NCI-H345 treated with DMSO at 0.1 percent for 48 hours (cell line): ENCODE measurements around the gene OR6C75.
"Not testable (repeated sequence)": the region's sequence is repeated elsewhere in the genome, so short reads cannot be mapped to it uniquely, and the experiment has no call there.

Experiments
- DNase-seq: peaks from one replicate; lab custom pipeline; 2025; ENCODE audit not compliant: unreplicated experiment; lab: John Stamatoyannopoulos, UW

Gene OR6C75

GRCh38 chr12:55362675-55363074 is at the start of gene OR6C75:
OR6C75 (plus strand) TSS chr12:55362975; CDS start chr12:55365111, 2,136 bp downstream.
- no peak for DNase-seq

GRCh38 chr12:55314043-55314442 is 48.7 kb upstream of the OR6C75 start, which contains the start of gene OR6C1:
OR6C1 (plus strand) TSS chr12:55314343; CDS start chr12:55320600, 6,257 bp downstream.
- no peak for DNase-seq

GRCh38 chr12:55320201-55320600 is 42.6 kb upstream of the OR6C75 start:
- DNase-seq: no peak

- not testable (repeated sequence) for DNase-seq
Measured at GRCh38 chr12:55325801-55326200, 37.0 kb upstream of the OR6C75 start.

GRCh38 chr12:55330446-55330845 is 32.3 kb upstream of the OR6C75 start, which contains the start of gene OR6C3:
OR6C3 (plus strand) TSS chr12:55330746; CDS start chr12:55331701, 955 bp downstream.
- no peak for DNase-seq

GRCh38 chr12:55336002-55336401 is 26.8 kb upstream of the OR6C75 start:
- no peak for DNase-seq

- not testable (repeated sequence) for DNase-seq
Measured at GRCh38 chr12:55355338-55355737, 7.4 kb upstream of the OR6C75 start.

GRCh38 chr12:55365086-55365485 is 2.3 kb downstream of the OR6C75 start:
- no peak for DNase-seq

GRCh38 chr12:55372521-55372920 is 9.7 kb downstream of the OR6C75 start:
- no peak for DNase-seq

- DNase-seq: no peak
Measured at GRCh38 chr12:55385891-55386290, 23.1 kb downstream of the OR6C75 start.

- DNase-seq: no peak
Measured at GRCh38 chr12:55392032-55392795, 29.4 kb downstream of the OR6C75 start.

GRCh38 chr12:55396326-55396725 is 33.6 kb downstream of the OR6C75 start:
- no peak for DNase-seq

- no peak for DNase-seq
Measured at GRCh38 chr12:55400229-55400628, 37.5 kb downstream of the OR6C75 start, which contains the start of gene OR6C65. OR6C65 (plus strand) TSS chr12:55400529; CDS start chr12:55400529, 0 bp downstream.

GRCh38 chr12:55407866-55408265 is 45.1 kb downstream of the OR6C75 start:
- no peak for DNase-seq

GRCh38 chr12:55409133-55409532 is 46.4 kb downstream of the OR6C75 start:
- DNase-seq: not testable (repeated sequence)

GRCh38 chr12:55412138-55412537 is 49.4 kb downstream of the OR6C75 start:
- DNase-seq: not testable (repeated sequence)

- not testable (repeated sequence) for DNase-seq
Measured at GRCh38 chr12:55413498-55414388, 51.0 kb downstream of the OR6C75 start.

GRCh38 chr12:55414396-55414823 is 51.6 kb downstream of the OR6C75 start:
- not testable (repeated sequence) for DNase-seq

GRCh38 chr12:55414889-55415288 is 52.1 kb downstream of the OR6C75 start:
- DNase-seq: not testable (repeated sequence)

- DNase-seq: no peak
Measured at GRCh38 chr12:55416961-55417360, 54.2 kb downstream of the OR6C75 start.
